T47D (cell line): ENCODE data around the gene DXO.

Experiments
- DNase-seq, 2 experiments: peaks; one replicate each; pipeline versions ENCODE4 v3.0.0 to v3.0.0-alpha.2; 2011 to 2012; ENCODE audit warnings: low read depth in 1 of 2, low spot score in 1 of 2
- JUND ChIP-seq: IDR thresholded peaks from 2 replicates; pipeline ENCODE4 v1.6.1; 2012; ENCODE audit warnings: low read depth
- in situ Hi-C: cut with HindIII; loops from 2 replicates; pipeline ENCODE4 v1.10.0; 2016; ENCODE audit warnings: low sequenced_read_pairs, low pct_unique_long_range_greater_than_20kb

DXO gene

GRCh38 chr6:31969712-31970603 lies 2.0 kb downstream of the DXO start:
- no peak for TF ChIP-seq JUND
- no peak for DNase-seq
- in situ Hi-C loops = no loop called here

DNA sequence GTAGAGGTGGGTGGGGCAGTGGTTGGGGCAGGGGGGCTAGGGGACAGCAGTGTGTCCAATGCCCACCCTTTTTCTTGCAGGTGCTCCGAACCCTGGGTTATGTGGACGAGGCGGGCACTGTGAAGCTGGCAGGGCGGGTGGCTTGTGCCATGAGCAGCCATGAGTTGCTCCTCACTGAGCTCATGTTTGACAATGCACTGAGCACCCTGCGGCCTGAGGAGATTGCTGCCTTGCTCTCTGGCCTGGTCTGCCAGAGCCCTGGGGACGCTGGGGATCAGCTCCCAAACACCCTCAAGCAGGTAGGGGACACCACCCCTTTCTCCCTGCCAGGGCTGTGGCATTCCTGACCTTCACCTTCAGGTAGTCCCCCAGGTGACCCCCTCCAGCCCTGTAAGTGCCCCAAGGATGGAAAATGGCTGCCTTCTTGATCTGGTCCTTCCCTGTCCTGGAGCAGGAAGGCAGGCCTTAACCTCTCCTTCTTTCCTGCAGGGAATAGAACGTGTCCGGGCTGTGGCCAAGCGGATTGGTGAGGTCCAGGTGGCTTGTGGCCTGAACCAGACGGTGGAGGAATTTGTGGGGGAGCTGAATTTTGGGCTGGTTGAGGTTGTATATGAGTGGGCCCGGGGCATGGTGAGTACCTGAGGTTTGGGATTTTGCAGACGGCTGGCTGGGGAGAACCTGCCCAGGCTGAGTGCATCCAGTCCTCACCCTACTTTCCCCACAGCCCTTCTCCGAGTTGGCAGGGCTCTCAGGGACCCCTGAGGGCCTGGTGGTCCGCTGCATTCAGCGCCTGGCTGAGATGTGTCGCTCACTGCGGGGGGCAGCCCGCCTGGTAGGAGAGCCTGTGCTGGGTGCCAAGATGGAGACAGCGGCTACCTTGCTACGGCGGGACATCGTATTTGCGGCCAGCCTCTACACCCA lies 2.9 kb downstream of the DXO start:
- in situ Hi-C loops = no loop called here
- no peak for TF ChIP-seq JUND
- no peak for DNase-seq

DNA sequence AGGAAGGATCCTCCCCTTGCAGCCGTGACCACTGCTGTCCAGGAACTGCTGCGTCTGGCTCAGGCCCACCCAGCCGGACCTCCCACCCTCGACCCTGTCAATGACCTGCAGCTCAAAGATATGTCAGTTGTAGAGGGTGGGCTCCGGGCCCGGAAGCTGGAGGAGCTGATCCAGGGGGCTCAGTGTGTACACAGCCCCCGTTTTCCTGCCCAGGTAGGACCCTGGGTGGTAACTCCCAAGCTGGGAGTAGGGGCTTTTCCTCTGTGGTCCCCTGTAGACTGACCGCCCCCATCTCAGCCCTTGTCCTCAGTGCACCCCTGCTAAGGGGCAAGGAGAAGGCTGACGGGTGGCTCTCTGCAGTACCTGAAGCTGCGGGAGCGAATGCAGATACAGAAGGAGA lies 3.6 kb downstream of the DXO start:
- DNase-seq = no peak
- in situ Hi-C loops = no loop called here
- TF ChIP-seq JUND = no peak

DNA sequence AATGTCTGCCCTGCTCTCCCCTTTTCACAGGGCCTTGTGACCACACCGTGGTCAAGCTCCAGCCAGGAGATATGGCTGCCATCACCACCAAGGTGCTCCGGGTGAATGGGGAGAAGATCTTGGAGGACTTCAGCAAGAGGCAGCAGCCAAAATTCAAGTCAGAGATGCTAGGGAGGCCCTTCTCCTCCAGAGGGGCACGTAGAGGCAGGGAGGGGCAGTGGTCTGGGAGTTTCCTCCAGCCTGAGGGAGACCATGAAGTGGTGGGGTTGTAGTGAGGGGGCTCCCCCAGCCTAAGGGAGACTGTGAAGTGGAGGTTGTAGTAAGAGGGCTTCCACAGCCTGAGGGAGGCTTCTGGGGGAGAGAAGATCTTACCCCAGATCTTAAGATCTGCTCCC lies 4.0 kb downstream of the DXO start:
- in situ Hi-C loops = no loop called here
- DNase-seq = no peak
- no peak for TF ChIP-seq JUND

GRCh38 chr6:31966997-31967925 lies 4.7 kb downstream of the DXO start:
- in situ Hi-C loops = no loop called here
- TF ChIP-seq JUND = no peak
- no peak for DNase-seq

DNA sequence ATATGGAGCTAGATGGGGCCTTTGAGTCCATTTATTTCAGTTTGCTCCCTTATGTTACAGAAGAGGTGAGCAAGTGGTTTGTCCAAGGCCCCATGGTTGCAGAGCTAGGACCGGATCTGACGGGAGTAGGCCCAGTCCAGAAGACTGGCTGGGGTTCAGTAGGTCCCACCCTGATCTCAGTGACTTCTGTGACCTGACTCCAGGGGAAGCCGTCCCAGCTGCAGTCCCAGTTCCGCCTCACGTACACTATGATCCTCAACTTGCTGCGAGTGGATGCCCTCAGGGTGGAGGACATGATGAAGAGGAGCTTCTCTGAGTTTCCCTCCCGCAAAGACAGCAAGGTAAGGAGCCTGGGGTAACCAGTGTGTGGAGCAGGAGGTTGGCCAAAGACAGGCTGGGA lies 5.4 kb downstream of the DXO start:
- no peak for TF ChIP-seq JUND
- no peak for DNase-seq
- in situ Hi-C loops = no loop called here

GRCh38 chr6:31965700-31966099 lies 6.2 kb downstream of the DXO start:
- TF ChIP-seq JUND = no peak
- in situ Hi-C loops = no loop called here
- DNase-seq = no peak

- TF ChIP-seq JUND = no peak
- in situ Hi-C loops = no loop called here
- no peak for DNase-seq
Observed at GRCh38 chr6:31963921-31964320, 8.0 kb downstream of the DXO start.

- TF ChIP-seq JUND = no peak
- in situ Hi-C loops = no loop called here
- DNase-seq = no peak
Observed at GRCh38 chr6:31961616-31962015, 10.3 kb downstream of the DXO start.

DNA sequence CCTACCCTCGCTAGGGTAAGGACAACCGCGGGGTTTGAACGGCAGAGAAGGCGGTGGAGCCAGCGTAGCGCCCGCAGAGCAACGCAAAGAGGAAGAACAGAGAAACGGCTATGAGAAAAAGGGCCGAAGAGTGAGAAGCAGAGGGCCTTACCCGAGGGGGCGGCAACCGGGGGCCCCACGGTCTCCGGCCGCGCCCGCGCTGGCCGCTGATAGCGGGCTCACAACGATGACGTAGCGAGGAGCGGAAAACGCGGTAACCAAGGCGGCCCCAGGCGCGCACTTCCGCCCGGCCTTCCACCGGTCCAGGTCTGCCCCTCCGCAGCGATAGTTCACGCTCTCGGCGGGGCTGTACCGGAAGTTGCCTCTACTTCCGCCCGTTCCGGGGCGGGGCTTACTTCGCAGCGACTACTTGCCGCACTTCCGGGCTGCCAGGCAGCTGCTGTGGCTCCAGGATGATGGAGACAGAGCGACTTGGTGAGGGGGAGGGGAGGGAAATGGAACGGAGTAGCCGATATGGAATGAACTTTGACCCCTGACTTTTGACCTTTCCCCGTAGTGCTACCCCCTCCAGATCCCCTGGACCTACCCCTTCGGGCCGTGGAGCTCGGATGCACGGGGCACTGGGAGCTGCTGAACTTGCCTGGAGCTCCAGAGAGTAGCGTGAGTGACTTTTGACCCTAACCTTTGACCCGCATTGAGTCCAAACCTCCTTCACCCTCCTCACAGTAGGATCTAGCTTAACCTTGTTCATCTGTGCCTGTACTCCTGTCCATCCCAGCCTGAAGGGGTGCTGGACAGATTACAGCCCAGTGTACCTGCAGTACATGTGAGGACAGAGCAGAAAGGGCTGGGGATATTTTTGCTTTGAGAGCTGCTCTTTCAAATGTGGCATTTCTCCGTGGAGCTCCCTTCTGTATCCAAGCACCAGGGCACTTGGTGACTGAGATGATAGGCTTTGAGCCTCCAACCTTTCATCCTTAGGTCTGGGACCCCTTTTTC lies 12.9 kb downstream of the DXO start, which contains the start of the genes NELFE and SKIC2:
TSS of gene NELFE (minus strand) at position 231 of the 999 bp plus-strand sequence. CDS start 525 bp downstream, outside the sequence.
TSS of gene SKIC2 (plus strand) at position 435 of the 999 bp plus-strand sequence. CDS start at position 453, 18 bp downstream.
- no peak for TF ChIP-seq JUND
- in situ Hi-C loops = no loop called here
- peak; percentile 98 for DNase-seq

- in situ Hi-C loops = no loop called here
- DNase-seq = no peak
- no peak for TF ChIP-seq JUND
Observed at GRCh38 chr6:31958412-31958740, 13.6 kb downstream of the DXO start.
